GM12878 (cell line): ENCODE results near the gene MYOM1. TPM values are rescaled to one million over a fixed set of nuclear protein-coding genes. Genes with fewer than 3 reads are reported as not detected.

Experiments used
- ATAC-seq: fragments of 200-7000 bp; cut with Tn5 transposase; 3 replicates; pipeline ENCODE4 v1.9.1; 2020; ENCODE audit warnings: mild to moderate bottlenecking, moderate library complexity
- BruUV-seq: library from RNA; stranded (reverse); fragments of 400-500 nt; replicated peaks from 2 replicates; lab custom pipeline; 2021; lab: Mats Ljungman, UMichigan
- CTCF ChIA-PET: fragments of 300-600 bp; sonication (Branson Sonifier 250); formaldehyde crosslinking; extraction: SDS; loops from one replicate; lab custom pipeline; 2021; ENCODE audit warnings: inconsistent platforms; lab: Yijun Ruan, JAX
- POLR2A ChIA-PET: fragments of 350-600 bp; formaldehyde crosslinking; extraction: SDS; loops from one replicate; lab custom pipeline; 2021; ENCODE audit warnings: inconsistent platforms; lab: Charles Lee
- RAD21 ChIA-PET: fragments of 300-600 bp; sonication (Branson Sonifier 250); formaldehyde crosslinking; loops from one replicate; lab custom pipeline; 2023; ENCODE audit warnings: antibody characterized with exemption; ENCODE audit not compliant: unreplicated experiment; lab: Charles Lee
- SMC1A ChIA-PET: fragments of 300-600 bp; sonication (Branson Sonifier 250); formaldehyde crosslinking; loops from one replicate; lab custom pipeline; 2023; ENCODE audit not compliant: unreplicated experiment, uncharacterized antibody; lab: Charles Lee
- DNase-seq: peaks from one replicate; pipeline ENCODE4 v3.0.0-alpha.2; 2011; ENCODE audit warnings: low read depth, low spot score
- FAIRE-seq: peaks from 3 replicates; lab custom pipeline; 2011; peaks lifted over from hg19 to GRCh38; lab: Jason Lieb, UNC
- H2AFZ ChIP-seq: 2 replicates; pipeline ENCODE4 v1.6.0; 2011; ENCODE audit warnings: low read depth, low read length, control low read depth; ENCODE audit not compliant: control insufficient read depth
- H3K27ac ChIP-seq: 2 replicates; pipeline ENCODE4 v1.5.1; 2011; ENCODE audit warnings: control low read depth; ENCODE audit not compliant: control insufficient read depth, insufficient read depth
- H3K27me3 ChIP-seq, 2 experiments: replicated peaks in 1 of 2; 2 replicates each; pipeline versions ENCODE4 v1.6.0 to v1.6.1; 2011; ENCODE audit warnings: low read length in 1 of 2; ENCODE audit not compliant: control insufficient read depth in 2 of 2, insufficient read depth in 2 of 2
- H3K36me3 ChIP-seq, 2 experiments: 2 replicates each; pipeline ENCODE4 v1.5.1; 2011; ENCODE audit warnings: low read length in 1 of 2; ENCODE audit not compliant: control insufficient read depth in 2 of 2, insufficient read depth in 2 of 2
- H3K4me1 ChIP-seq: 2 replicates; pipeline ENCODE4 v1.6.1; 2011; ENCODE audit warnings: mild to moderate bottlenecking, low read length, moderate library complexity, mixed read lengths; ENCODE audit not compliant: control insufficient read depth, insufficient read depth
- H3K4me2 ChIP-seq: 2 replicates; pipeline ENCODE4 v1.6.0; 2011; ENCODE audit warnings: control low read depth; ENCODE audit not compliant: control insufficient read depth, insufficient read depth
- H3K4me3 ChIP-seq: fragments of 200-600 bp; sonication (generic); 2 replicates; pipeline ENCODE4 v1.5.1; 2016
- H3K79me2 ChIP-seq: 2 replicates; pipeline ENCODE4 v1.6.0; 2011; ENCODE audit warnings: low read length; ENCODE audit not compliant: control insufficient read depth, insufficient read depth
- H3K9ac ChIP-seq: 2 replicates; pipeline ENCODE4 v1.8.0; 2011; ENCODE audit warnings: low read length, control low read depth, mixed read lengths; ENCODE audit not compliant: control insufficient read depth, insufficient read depth
- H3K9me3 ChIP-seq: replicated peaks from 3 replicates; pipeline ENCODE4 v1.5.1; 2011; ENCODE audit warnings: mild to moderate bottlenecking, low read length; ENCODE audit not compliant: control insufficient read depth, insufficient read depth
- H4K20me1 ChIP-seq: 2 replicates; pipeline ENCODE4 v1.6.0; 2011; ENCODE audit not compliant: control insufficient read depth, insufficient read depth
- CHD1 ChIP-seq: IDR thresholded peaks from 2 replicates; pipeline ENCODE4 v1.6.1; 2012; ENCODE audit warnings: low read depth, low read length, improper control_type of control experiment
- HCFC1 ChIP-seq: fragments of 150-350 bp; IDR thresholded peaks from 2 replicates; pipeline ENCODE4 v1.6.1; 2014; ENCODE audit warnings: low read length
- HSF1 ChIP-seq: fragments of 150-350 bp; IDR thresholded peaks from 2 replicates; pipeline ENCODE4 v1.6.1; 2014; ENCODE audit warnings: mild to moderate bottlenecking, low read depth, low read length
- JUND ChIP-seq: IDR thresholded peaks from 2 replicates; pipeline ENCODE4 v1.6.1; 2012; ENCODE audit warnings: low read depth, mild to moderate bottlenecking, low read length, improper control_type of control experiment, moderate library complexity
- MEF2A ChIP-seq: IDR thresholded peaks from 2 replicates; pipeline ENCODE4 v1.6.1; 2011; ENCODE audit warnings: low read depth, mild to moderate bottlenecking, low read length, moderate library complexity; ENCODE audit not compliant: insufficient read depth
- NR2C1 ChIP-seq: fragments of 450-650 bp; IDR thresholded peaks from 2 replicates; pipeline ENCODE4 v1.6.1; 2017; ENCODE audit warnings: antibody characterized with exemption, mild to moderate bottlenecking, moderate library complexity
- PBX3 ChIP-seq: IDR thresholded peaks from 2 replicates; pipeline ENCODE4 v1.6.1; 2011; ENCODE audit warnings: mild to moderate bottlenecking, low read depth, low read length, moderate library complexity; ENCODE audit not compliant: insufficient replicate concordance
- RAD21 ChIP-seq: IDR thresholded peaks from 2 replicates; pipeline ENCODE4 v1.6.1; 2011; ENCODE audit warnings: mild to moderate bottlenecking, low read depth, low read length, moderate library complexity; ENCODE audit not compliant: insufficient read depth
- RAD51 ChIP-seq: fragments of 450-650 bp; IDR thresholded peaks from 2 replicates; pipeline ENCODE4 v1.6.1; 2016; ENCODE audit warnings: moderate library complexity, mild to moderate bottlenecking, inconsistent platforms
- SIX5 ChIP-seq: IDR thresholded peaks from 2 replicates; pipeline ENCODE4 v1.6.1; 2011; ENCODE audit warnings: mild to moderate bottlenecking, low read depth, low read length, moderate library complexity; ENCODE audit not compliant: severe bottlenecking
- SMAD1 ChIP-seq: fragments of 450-650 bp; IDR thresholded peaks from 2 replicates; pipeline ENCODE4 v1.6.1; 2018; ENCODE audit warnings: mild to moderate bottlenecking, low read depth; ENCODE audit not compliant: partially characterized antibody
- SP1 ChIP-seq: IDR thresholded peaks from one replicate; pipeline ENCODE4 v1.6.1; 2011; ENCODE audit warnings: low read depth, low read length
- SREBF1 ChIP-seq: IDR thresholded peaks from 2 replicates; pipeline ENCODE4 v1.6.1; 2012; ENCODE audit warnings: mild to moderate bottlenecking, low read length
- TBL1XR1 ChIP-seq: IDR thresholded peaks from 2 replicates; pipeline ENCODE4 v1.6.1; 2012; ENCODE audit warnings: low read depth, low read length, improper control_type of control experiment
- WRNIP1 ChIP-seq: IDR thresholded peaks from 2 replicates; pipeline ENCODE4 v1.6.1; 2011; ENCODE audit warnings: low read depth, low read length, improper control_type of control experiment, borderline replicate concordance
- YBX1 ChIP-seq: fragments of 450-650 bp; IDR thresholded peaks from 2 replicates; pipeline ENCODE4 v1.6.1; 2016; ENCODE audit warnings: antibody characterized with exemption
- ZBTB33 ChIP-seq: fragments of 450-650 bp; IDR thresholded peaks from 2 replicates; pipeline ENCODE4 v1.6.1; 2017; ENCODE audit warnings: mild to moderate bottlenecking
- ZNF24 ChIP-seq: fragments of 450-650 bp; IDR thresholded peaks from 2 replicates; pipeline ENCODE4 v1.6.1; 2017; ENCODE audit warnings: antibody characterized with exemption, mild to moderate bottlenecking
- WGBS: methylation state at CpG from one replicate; pipeline ENCODE4 v1.1.6; 2016; ENCODE audit warnings: low lambda C conversion rate; ENCODE audit not compliant: insufficient replicate concordance, insufficient coverage; ENCODE audit errors: missing lambda C conversion rate; 5-methylcytosine and 5-hydroxymethylcytosine counted together
- in situ Hi-C: fragments of 300-500 bp; cut with MboI; formaldehyde crosslinking; loops from 9 replicates; pipeline ENCODE4 v1.14.3; 2018; ENCODE audit warnings: mixed read lengths
- intact Hi-C: fragments of 100-400 bp; cut with micrococcal nuclease; formaldehyde crosslinking; loops from one replicate; pipeline ENCODE4 v1.14.2; 2022; ENCODE audit not compliant: unreplicated experiment
- polyA plus RNA-seq, 11 experiments: library from polyadenylated mRNA; depleted of rRNA in 4 of 11; unstranded in 6 of 11; stranded (reverse) in 5 of 11; fragments of >200 nt; fragmentation: Nextera tagmentation in 4 of 11; fragmentation: Illumina TruSeq in 1 of 11; extraction: Ambion mirVana in 4 of 11; extraction: Trizol in 1 of 11; gene quantifications; 1 replicate in 1 of 11; 2 replicates in 10 of 11; pipeline versions ENCODE4 v1.2.1 to v1.2.3, GENCODE V29; 2011 to 2016; ENCODE audit warnings: inconsistent platforms in 2 of 11, missing spikeins in 2 of 11, low read depth in 1 of 11
- total RNA-seq, 4 experiments: library from RNA; depleted of rRNA in 3 of 4; stranded (reverse); fragments of >200 nt in 3 of 4; fragmentation: Illumina TruSeq in 1 of 4; extraction: Trizol in 1 of 4; gene quantifications; 2 replicates each; pipeline versions ENCODE4 v1.2.1 to v1.2.3, GENCODE V29; 2013 to 2021

Gene MYOM1
- total and polyA plus RNA-seq, 10 of the 15 experiments (the other 5 are each of a cell fraction or from before 2014, with no cell fraction given): 0.06 to 1.0 (median 0.57) TPM

- no peak for TF ChIP-seq PBX3
Observed at GRCh38 chr18:3162181-3162580, 57.6 kb downstream of the MYOM1 start (continued).

GRCh38 chr18:3159830-3160229 is 59.9 kb downstream of the MYOM1 start:
- ATAC-seq (no peak), DNase-seq (no peak), FAIRE-seq (no peak)
- H3K27ac ChIP-seq: no peak overlapping the region
- ChIA-PET POLR2A (no interaction called here), CTCF (no interaction called here), RAD21 (interaction anchor here (1.5 kb wide), 1 partner anchor 86 kb away, joined by 3 read pairs; no protein-coding TSS in a partner anchor), SMC1A (interaction anchor here (1.6 kb wide), 1 partner anchor 15 kb away, joined by 6 read pairs; no protein-coding TSS in a partner anchor)
- H3K9ac ChIP-seq: no peak overlapping the region
- no peaks in the 10 kb centered on the region for H3K79me2 ChIP-seq
- H3K36me3 ChIP-seq: no peaks in the 10 kb centered on the region
- H3K4me2 ChIP-seq: no peak overlapping the region
- in situ Hi-C loops: no loop called here
- no peaks in the 10 kb centered on the region for H3K4me1 ChIP-seq
- H3K4me3 ChIP-seq: no peak overlapping the region
- no TSS peak for BruUV-seq
- 0% methylated on average over 1 of the region's 1 CpG for WGBS
- no peaks in the 10 kb centered on the region for H4K20me1 ChIP-seq
- no peaks in the 10 kb centered on the region for H3K27me3 ChIP-seq
- intact Hi-C loops: no loop called here
- H2AFZ ChIP-seq: no peak overlapping the region
- no peak for TF ChIP-seq RAD21
- TF ChIP-seq MEF2A: no peak
- no peak for TF ChIP-seq JUND
- TF ChIP-seq YBX1: no peak
- no peak for TF ChIP-seq SP1
- no peak for TF ChIP-seq CHD1
- TF ChIP-seq SIX5: no peak
- TF ChIP-seq NR2C1: no peak
- no peak for TF ChIP-seq WRNIP1
- no peak for TF ChIP-seq SMAD1
- TF ChIP-seq SREBF1: no peak
- no peak for TF ChIP-seq HSF1
- TF ChIP-seq RAD51: no peak
- no peak for TF ChIP-seq TBL1XR1
- no peak for TF ChIP-seq HCFC1
- TF ChIP-seq ZBTB33: no peak
- no peak for TF ChIP-seq ZNF24
- no peaks in the 10 kb centered on the region for H3K9me3 ChIP-seq
